Measurements from ENCODE around the gene CCDC6.

CCDC6 gene

GRCh38 chr10:59774451-59774850 is 131.9 kb downstream of the CCDC6 start:
- in situ Hi-C loops (cut with MboI; ENCODE audit: low pct_unique_long_range_greater_than_20kb, low sequenced_read_pairs, unreplicated experiment) = no loop called here
- no peak for DNase-seq (ENCODE audit: low spot score)
- no peak for TF ChIP-seq CTCF (IDR thresholded peaks at IDR 0.05; ENCODE audit: extremely low read depth, insufficient read depth, missing control alignments)

- in situ Hi-C loops (cut with MboI; ENCODE audit: low pct_unique_long_range_greater_than_20kb, low sequenced_read_pairs, unreplicated experiment) = no loop called here
- no peak for DNase-seq (ENCODE audit: low spot score)
- TF ChIP-seq CTCF (IDR thresholded peaks at IDR 0.05; ENCODE audit: extremely low read depth, insufficient read depth, missing control alignments) = no peak
These were observed 133.3 kb downstream of the CCDC6 start for GRCh38 chr10:59773088-59773487.

GRCh38 chr10:59771162-59771807 is 135.1 kb downstream of the CCDC6 start:
- in situ Hi-C loops (cut with MboI; ENCODE audit: low pct_unique_long_range_greater_than_20kb, low sequenced_read_pairs, unreplicated experiment) = no loop called here
- no peak for DNase-seq (ENCODE audit: low spot score)
- no peak for TF ChIP-seq CTCF (IDR thresholded peaks at IDR 0.05; ENCODE audit: extremely low read depth, insufficient read depth, missing control alignments)

GRCh38 chr10:59770689-59771088 is 135.7 kb downstream of the CCDC6 start:
- TF ChIP-seq CTCF (IDR thresholded peaks at IDR 0.05; ENCODE audit: extremely low read depth, insufficient read depth, missing control alignments) = no peak
- DNase-seq (ENCODE audit: low spot score) = no peak
- in situ Hi-C loops (cut with MboI; ENCODE audit: low pct_unique_long_range_greater_than_20kb, low sequenced_read_pairs, unreplicated experiment) = no loop called here

- in situ Hi-C loops (cut with MboI; ENCODE audit: low pct_unique_long_range_greater_than_20kb, low sequenced_read_pairs, unreplicated experiment) = no loop called here
- no peak for DNase-seq (ENCODE audit: low spot score)
- TF ChIP-seq CTCF (IDR thresholded peaks at IDR 0.05; ENCODE audit: extremely low read depth, insufficient read depth, missing control alignments) = no peak
These were observed 143.9 kb downstream of the CCDC6 start for GRCh38 chr10:59762505-59762904.

GRCh38 chr10:59757966-59758365 is 148.4 kb downstream of the CCDC6 start:
- in situ Hi-C loops (cut with MboI; ENCODE audit: low pct_unique_long_range_greater_than_20kb, low sequenced_read_pairs, unreplicated experiment) = no loop called here
- DNase-seq (ENCODE audit: low spot score) = no peak
- TF ChIP-seq CTCF (IDR thresholded peaks at IDR 0.05; ENCODE audit: extremely low read depth, insufficient read depth, missing control alignments) = no peak

Data from GM13977 (cell line).